H1 (cell line): ENCODE data around the gene SLC26A1. TPM values are rescaled to one million over a fixed set of nuclear protein-coding genes. Genes with fewer than 3 reads are reported as not detected.

Source experiments
- EZH2 ChIP-seq: fragments of 200-600 bp; sonication (generic); IDR thresholded peaks from 2 replicates; pipeline ENCODE4 v1.7.1; 2012; ENCODE audit warnings: low read depth, mild to moderate bottlenecking, moderate library complexity, low read length, inconsistent platforms; ENCODE audit not compliant: severe bottlenecking
- KDM4A ChIP-seq: IDR thresholded peaks from one replicate; pipeline ENCODE4 v1.7.1; 2012; ENCODE audit warnings: low read depth, mild to moderate bottlenecking, moderate library complexity, low read length, inconsistent platforms; ENCODE audit not compliant: severe bottlenecking
- polyA plus RNA-seq, 7 experiments: library from polyadenylated mRNA; depleted of rRNA in 3 of 7; stranded (reverse) in 5 of 7; unstranded in 2 of 7; fragments of >200 nt in 5 of 7; fragments of 200-250 nt in 2 of 7; gene quantifications; 1 replicate in 5 of 7; 2 replicates in 1 of 7; 4 replicates in 1 of 7; pipeline versions ENCODE4 v1.2.1 to v1.2.3, GENCODE V29; 2011 to 2013; ENCODE audit warnings: missing spikeins in 2 of 7, mixed read lengths in 2 of 7
- total RNA-seq: library from RNA; stranded (reverse); fragmentation: NEBNext Ultra II Directional; extraction: Animal tissue kit (Norgen Biotek cat#: 25700); gene quantifications from 2 replicates; pipeline ENCODE4 v1.2.1, GENCODE V29; 2021

Gene SLC26A1
- total and polyA plus RNA-seq, 2 of the 8 experiments (the other 6 are each of a cell fraction or from before 2014, with no cell fraction given), result 0.11 TPM; not detected in 1

DNA sequence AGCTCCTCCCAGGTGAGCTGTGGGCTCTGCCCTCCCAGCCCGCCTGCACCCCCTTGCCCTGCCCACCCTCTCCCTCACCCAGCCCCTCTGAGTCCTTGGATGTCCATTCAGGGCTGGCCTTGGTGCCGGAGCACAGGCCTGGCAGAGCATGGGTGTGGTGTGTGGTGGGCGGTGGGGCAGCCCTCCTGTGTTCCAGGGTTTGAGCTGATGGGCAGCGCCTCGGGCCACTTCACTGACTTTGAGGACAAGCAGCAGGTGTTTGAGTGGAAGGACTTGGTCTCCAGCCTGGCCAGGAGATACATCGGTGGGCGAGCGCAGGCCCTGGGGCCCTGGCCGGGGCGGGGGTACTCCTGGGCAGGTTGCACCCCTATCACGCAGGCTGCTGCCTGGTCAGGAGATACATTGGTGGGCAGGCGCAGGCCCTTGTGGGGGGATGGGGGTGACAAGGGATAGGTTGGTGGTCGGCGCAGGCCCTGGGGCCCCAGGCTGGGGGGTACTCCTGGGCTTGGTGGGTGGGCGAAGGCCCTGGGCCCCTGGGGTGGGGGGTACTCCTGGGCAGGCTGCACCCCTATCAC lies 7.6 kb upstream of the SLC26A1 start (continued):
- no peak for TF ChIP-seq KDM4A
- no peak for TF ChIP-seq EZH2
